Measurements from ENCODE around the gene HESX1.

HESX1 gene

DNA sequence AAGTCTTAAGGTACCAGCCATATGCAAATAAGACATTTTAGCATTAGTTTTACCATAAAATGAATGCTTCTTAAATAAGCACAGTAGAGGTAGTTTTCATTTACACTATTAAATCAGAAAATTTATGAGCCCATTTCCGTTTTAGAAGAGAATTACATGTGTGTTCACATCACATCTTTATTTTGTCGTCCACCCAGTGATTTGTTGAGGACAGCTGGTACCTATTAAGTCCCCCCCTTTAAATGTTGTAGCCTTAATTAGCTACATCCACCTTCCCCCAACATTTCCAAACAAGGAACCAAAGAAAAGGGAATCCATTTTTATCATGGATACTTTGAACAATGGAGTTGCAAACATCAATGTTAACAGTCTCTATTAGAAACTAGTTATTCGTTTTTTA, 41.5 kb downstream of the HESX1 start:
- in situ Hi-C loops (cut with HindIII; ENCODE audit: low sequenced_read_pairs), result no loop called here
- TF ChIP-seq, protein P1, sequence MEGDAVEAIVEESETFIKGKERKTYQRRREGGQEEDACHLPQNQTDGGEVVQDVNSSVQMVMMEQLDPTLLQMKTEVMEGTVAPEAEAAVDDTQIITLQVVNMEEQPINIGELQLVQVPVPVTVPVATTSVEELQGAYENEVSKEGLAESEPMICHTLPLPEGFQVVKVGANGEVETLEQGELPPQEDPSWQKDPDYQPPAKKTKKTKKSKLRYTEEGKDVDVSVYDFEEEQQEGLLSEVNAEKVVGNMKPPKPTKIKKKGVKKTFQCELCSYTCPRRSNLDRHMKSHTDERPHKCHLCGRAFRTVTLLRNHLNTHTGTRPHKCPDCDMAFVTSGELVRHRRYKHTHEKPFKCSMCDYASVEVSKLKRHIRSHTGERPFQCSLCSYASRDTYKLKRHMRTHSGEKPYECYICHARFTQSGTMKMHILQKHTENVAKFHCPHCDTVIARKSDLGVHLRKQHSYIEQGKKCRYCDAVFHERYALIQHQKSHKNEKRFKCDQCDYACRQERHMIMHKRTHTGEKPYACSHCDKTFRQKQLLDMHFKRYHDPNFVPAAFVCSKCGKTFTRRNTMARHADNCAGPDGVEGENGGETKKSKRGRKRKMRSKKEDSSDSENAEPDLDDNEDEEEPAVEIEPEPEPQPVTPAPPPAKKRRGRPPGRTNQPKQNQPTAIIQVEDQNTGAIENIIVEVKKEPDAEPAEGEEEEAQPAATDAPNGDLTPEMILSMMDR (IDR thresholded peaks at IDR 0.05; ENCODE audit: low read depth, low read length), result no peak
- H3K4me3 ChIP-seq (ENCODE audit: low read depth, low read length), result no peak overlapping the region
- no peak for DNase-seq (ENCODE audit: low read depth, low spot score)

DNA sequence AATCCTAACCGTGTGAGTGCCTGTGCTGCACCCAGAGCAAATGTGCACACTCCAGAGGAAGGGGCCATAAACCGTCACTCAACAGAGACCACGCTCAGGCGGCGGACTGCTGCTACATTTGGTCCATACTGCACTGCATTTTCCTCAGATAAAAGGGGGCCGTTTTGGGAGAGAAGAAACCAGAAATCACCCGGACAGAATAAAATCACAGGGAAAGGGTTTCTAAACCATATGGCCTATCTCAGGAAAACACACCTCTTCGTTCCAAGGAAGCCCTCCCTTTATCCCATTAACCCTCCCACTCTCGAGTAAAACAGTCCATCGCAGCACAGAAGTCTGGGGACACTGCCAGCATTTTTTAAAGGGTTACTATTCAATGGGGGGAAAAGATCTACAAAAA, 42.2 kb downstream of the HESX1 start:
- TF ChIP-seq, protein P1 (IDR thresholded peaks at IDR 0.05; ENCODE audit: low read depth, low read length), result no peak
- in situ Hi-C loops (cut with HindIII; ENCODE audit: low sequenced_read_pairs), result no loop called here
- DNase-seq (ENCODE audit: low read depth, low spot score), result no peak
- no peak overlapping the region for H3K4me3 ChIP-seq (ENCODE audit: low read depth, low read length)

DNA sequence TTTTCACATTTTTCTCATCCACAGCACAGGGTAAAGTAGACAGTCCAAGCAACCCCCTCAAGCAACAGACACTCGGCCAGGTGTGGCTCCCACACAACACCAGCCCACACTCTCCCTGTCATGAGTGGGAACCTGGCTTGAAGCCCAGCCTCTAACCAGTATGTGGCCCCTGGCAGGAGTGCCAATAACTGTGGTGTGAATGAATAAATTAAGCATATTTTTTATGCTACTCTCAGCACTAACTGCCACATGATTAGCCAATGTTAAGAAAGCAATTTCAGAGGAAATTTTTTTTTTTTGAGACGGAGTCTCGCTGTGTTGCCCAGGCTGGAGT, 44.5 kb downstream of the HESX1 start:
- H3K4me3 ChIP-seq (ENCODE audit: low read depth, low read length), result no peak overlapping the region
- in situ Hi-C loops (cut with HindIII; ENCODE audit: low sequenced_read_pairs), result no loop called here
- no peak for DNase-seq (ENCODE audit: low read depth, low spot score)
- TF ChIP-seq, protein P1 (IDR thresholded peaks at IDR 0.05; ENCODE audit: low read depth, low read length), result no peak

DNA sequence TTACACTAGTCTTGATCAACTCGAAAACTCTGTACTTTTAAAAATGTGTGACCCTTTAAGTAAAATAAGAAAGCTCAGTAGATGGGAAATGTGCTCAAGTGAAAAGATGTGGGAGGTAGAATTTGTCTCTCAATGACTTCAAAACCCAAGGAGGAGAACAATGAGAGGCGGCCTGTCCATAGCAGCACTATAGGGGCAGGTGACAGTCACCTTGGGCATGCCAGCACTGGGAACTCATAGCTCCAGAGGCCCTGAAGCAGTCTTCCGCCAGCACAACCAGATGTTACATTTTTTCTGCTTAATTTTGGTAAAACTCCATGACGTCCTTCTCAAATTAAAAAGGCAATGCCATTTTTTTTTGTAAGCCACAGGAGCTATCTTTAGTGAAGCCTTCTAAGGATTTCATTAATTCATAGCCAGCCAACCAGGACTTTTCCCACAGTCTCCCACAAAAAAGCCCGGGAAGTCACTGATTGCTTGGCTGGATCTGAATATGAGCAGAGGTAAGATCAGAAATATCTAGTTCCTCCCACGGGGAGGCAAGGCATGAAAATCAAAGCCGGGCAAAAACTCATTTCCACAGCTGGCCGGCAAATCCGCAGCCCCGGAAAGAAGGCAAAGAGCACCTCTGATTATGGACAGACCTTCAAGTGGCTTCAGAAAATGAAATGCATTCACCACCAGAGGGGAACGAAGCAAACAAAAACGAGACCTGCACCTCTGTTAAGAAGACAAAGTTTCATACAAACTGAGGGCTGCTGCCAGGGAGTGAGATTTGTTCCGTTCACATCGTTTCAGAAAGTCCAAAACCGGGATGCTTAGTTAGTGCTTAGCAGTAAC, 45.1 kb downstream of the HESX1 start:
- in situ Hi-C loops (cut with HindIII; ENCODE audit: low sequenced_read_pairs), result no loop called here
- DNase-seq (ENCODE audit: low read depth, low spot score), result no peak
- TF ChIP-seq, protein P1 (IDR thresholded peaks at IDR 0.05; ENCODE audit: low read depth, low read length), result no peak
- H3K4me3 ChIP-seq (ENCODE audit: low read depth, low read length), result no peak overlapping the region

GRCh38 chr3:57152151-57153143, 47.3 kb downstream of the HESX1 start:
- TF ChIP-seq, protein P1 (IDR thresholded peaks at IDR 0.05; ENCODE audit: low read depth, low read length), result peak; percentile 26
- in situ Hi-C loops (cut with HindIII; ENCODE audit: low sequenced_read_pairs), result no loop called here
- DNase-seq (ENCODE audit: low read depth, low spot score), result peak; percentile 42
- no peak overlapping the region for H3K4me3 ChIP-seq (ENCODE audit: low read depth, low read length)

DNA sequence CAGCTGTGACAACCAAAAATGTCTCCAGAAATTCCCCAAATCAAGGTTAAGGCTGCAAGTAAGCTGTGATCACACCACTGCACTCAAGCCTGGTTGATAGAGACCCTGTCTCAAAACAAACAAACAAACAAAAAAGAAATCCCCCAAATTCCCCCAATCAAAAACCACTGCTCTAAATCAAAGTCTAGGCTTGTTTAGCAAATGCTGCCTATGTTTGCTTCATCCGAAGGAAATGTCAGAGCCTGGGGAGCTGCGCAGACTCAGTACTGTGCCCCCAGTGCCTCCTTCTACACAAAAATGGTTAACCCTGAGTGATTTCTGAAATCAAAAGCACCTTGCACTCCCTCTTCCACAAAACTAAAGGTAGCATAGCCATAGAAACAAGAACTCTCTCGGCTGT, 48.0 kb downstream of the HESX1 start:
- DNase-seq (ENCODE audit: low read depth, low spot score), result no peak
- in situ Hi-C loops (cut with HindIII; ENCODE audit: low sequenced_read_pairs), result no loop called here
- TF ChIP-seq, protein P1 (IDR thresholded peaks at IDR 0.05; ENCODE audit: low read depth, low read length), result no peak
- no peak overlapping the region for H3K4me3 ChIP-seq (ENCODE audit: low read depth, low read length)

Measured in astrocyte of the spinal cord (primary cell).